SK-N-MC (cell line): ENCODE results near the gene TRIM46.

ENCODE experiments used
- EZH2 ChIP-seq: fragments of 200-600 bp; sonication (generic); IDR thresholded peaks from one replicate; pipeline ENCODE4 v1.6.1; 2017; ENCODE audit warnings: antibody characterized with exemption
- FOXP2 ChIP-seq: optimal IDR thresholded peaks from 2 replicates; pipeline ENCODE3; 2011; ENCODE audit warnings: mild to moderate bottlenecking, moderate library complexity; ENCODE audit not compliant: insufficient read depth; ENCODE audit errors: extremely low read length, control extremely low read depth
- POLR2AphosphoS5 ChIP-seq: IDR thresholded peaks from 2 replicates; pipeline ENCODE4 v1.6.1; 2012; ENCODE audit warnings: mild to moderate bottlenecking, low read depth, low read length, borderline replicate concordance

DNA sequence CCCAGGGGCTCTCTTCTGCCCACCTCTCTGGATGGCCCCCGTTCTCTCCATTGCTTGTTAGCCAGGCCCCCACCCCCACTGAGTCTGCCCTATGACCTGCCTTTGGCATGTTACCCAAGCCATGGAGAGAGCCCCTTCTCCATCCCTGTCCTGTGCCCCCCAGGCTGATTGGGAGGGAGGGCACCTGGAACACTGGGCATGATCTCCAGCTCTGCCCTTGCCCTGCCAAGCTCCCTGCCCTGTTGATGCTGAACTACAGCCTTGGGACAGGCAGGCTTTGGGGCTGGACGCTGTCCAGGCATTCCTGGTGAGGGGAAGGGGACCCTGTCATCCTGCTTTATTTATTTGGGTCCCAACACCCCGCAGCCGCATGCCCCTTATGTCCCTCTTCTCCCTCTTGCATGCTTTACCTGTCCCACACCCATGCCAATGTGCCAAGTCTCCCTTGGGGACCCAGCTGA is 10.7 kb downstream of the TRIM46 start:
- TF ChIP-seq EZH2: no peak
- TF ChIP-seq POLR2AphosphoS5: no peak
- no peak for TF ChIP-seq FOXP2
